Endothelial cell (in vitro differentiated cells): ENCODE measurements around the gene FOXJ3. TPM values are rescaled to one million over a fixed set of nuclear protein-coding genes. Genes with fewer than 3 reads are reported as not detected.
A peak's percentile ranks its signal among the peaks of the same experiment; 100 is the strongest.

ENCODE experiments used
- DNase-seq: peaks from one replicate; pipeline ENCODE4 v3.0.0; 2021; ENCODE audit warnings: low spot score
- H3K27ac Mint-ChIP-seq: one replicate; pipeline ENCODE4 v1.8.0; 2021; ENCODE audit warnings: mixed read lengths, inconsistent platforms; ENCODE audit not compliant: unreplicated experiment
- H3K27me3 Mint-ChIP-seq: one replicate; pipeline ENCODE4 v1.8.0; 2021; ENCODE audit warnings: mild to moderate bottlenecking, moderate library complexity, mixed read lengths, inconsistent platforms; ENCODE audit not compliant: unreplicated experiment
- H3K36me3 Mint-ChIP-seq: one replicate; pipeline ENCODE4 v1.8.0; 2021; ENCODE audit warnings: mild to moderate bottlenecking, low read depth, mixed read lengths, inconsistent platforms; ENCODE audit not compliant: unreplicated experiment
- H3K4me1 Mint-ChIP-seq: one replicate; pipeline ENCODE4 v1.8.0; 2021; ENCODE audit warnings: mild to moderate bottlenecking, mixed read lengths, inconsistent platforms; ENCODE audit not compliant: unreplicated experiment
- H3K4me3 Mint-ChIP-seq: one replicate; pipeline ENCODE4 v1.8.0; 2021; ENCODE audit warnings: mild to moderate bottlenecking, mixed read lengths, inconsistent platforms; ENCODE audit not compliant: unreplicated experiment
- H3K9me3 Mint-ChIP-seq: one replicate; pipeline ENCODE4 v1.8.0; 2021; ENCODE audit warnings: mixed read lengths, inconsistent platforms; ENCODE audit not compliant: unreplicated experiment
- total RNA-seq: library from RNA; stranded (reverse); fragmentation: NEBNext Ultra II Directional; extraction: Animal tissue kit (Norgen Biotek cat#: 25700); gene quantifications from one replicate; pipeline ENCODE4 v1.2.1, GENCODE V29; 2021; ENCODE audit not compliant: unreplicated experiment
- TF ChIP-seq, protein P1 (sequence below): fragments of 200-600 bp; sonication (generic); IDR thresholded peaks from one replicate; pipeline ENCODE4 v1.5.0; 2021; ENCODE audit warnings: antibody characterized with exemption; ENCODE audit not compliant: unreplicated experiment

FOXJ3 gene
- total RNA-seq, 1 donor from 2014 or later = 65.9 TPM

DNA sequence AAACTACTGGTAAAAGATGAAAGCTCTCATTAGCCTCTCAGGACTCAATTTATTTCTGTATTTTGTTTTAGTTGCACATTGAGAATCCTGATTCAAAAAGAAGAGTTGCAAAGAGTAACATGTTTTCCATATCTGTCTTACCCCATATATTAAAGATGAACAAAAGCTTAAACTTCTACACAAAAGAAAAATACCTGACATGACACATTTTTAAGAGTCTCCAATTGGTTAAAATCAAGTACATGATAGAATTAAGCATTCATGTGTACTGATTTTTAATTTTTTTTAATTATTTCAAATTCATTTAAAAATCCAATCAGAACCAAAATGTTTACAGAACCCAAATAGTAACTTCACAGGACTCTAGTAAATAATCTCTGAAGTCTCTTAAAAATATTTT is 72.0 kb downstream of the FOXJ3 start:
- Mint-ChIP-seq H3K27me3 (no peaks in the 10 kb centered on the region), H3K27ac (no peak overlapping the region), H3K4me3 (no peak overlapping the region), H3K4me1 (peaks cover 31% of the 10 kb centered on the region), H3K9me3 (no peaks in the 10 kb centered on the region), H3K36me3 (peaks cover 3% of the 10 kb centered on the region)
- no peak for DNase-seq
- TF ChIP-seq, protein P1, sequence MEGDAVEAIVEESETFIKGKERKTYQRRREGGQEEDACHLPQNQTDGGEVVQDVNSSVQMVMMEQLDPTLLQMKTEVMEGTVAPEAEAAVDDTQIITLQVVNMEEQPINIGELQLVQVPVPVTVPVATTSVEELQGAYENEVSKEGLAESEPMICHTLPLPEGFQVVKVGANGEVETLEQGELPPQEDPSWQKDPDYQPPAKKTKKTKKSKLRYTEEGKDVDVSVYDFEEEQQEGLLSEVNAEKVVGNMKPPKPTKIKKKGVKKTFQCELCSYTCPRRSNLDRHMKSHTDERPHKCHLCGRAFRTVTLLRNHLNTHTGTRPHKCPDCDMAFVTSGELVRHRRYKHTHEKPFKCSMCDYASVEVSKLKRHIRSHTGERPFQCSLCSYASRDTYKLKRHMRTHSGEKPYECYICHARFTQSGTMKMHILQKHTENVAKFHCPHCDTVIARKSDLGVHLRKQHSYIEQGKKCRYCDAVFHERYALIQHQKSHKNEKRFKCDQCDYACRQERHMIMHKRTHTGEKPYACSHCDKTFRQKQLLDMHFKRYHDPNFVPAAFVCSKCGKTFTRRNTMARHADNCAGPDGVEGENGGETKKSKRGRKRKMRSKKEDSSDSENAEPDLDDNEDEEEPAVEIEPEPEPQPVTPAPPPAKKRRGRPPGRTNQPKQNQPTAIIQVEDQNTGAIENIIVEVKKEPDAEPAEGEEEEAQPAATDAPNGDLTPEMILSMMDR = no peak

DNA sequence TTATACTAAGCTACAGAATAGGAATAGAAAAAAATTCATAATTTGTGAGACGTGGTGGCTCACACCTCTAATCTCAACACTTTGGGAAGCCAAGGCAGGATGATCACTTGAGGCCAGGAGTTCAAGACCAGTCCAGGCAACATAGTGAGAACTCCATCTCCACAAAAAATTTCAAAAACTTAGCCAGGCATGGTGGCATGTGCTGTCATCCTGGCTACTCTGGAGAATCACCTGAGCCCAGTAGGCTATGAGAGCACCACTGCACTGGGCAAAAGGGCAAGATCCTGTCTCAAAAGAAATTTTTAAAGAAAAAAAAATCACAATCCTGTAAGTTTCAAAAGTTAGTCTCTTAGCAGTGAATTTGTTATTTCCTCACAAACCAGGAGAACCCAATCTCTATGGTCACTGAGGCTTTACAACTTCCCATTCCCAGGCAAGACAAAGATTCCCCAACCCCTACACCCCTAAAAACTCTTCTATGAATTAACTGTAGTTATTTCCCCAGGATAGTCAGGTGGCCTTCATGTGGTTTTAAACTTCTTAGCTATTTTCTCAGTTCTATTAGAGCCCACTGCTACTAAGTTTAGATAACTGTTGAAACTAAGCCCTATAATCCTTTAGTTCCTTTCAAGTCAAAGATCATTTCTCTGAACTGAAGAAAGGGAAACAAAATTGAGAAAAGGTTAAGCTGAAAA is 74.5 kb downstream of the FOXJ3 start:
- Mint-ChIP-seq H3K27me3 (no peaks in the 10 kb centered on the region), H3K27ac (no peak overlapping the region), H3K9me3 (no peaks in the 10 kb centered on the region), H3K36me3 (peaks cover 3% of the 10 kb centered on the region), H3K4me1 (peaks cover 12% of the 10 kb centered on the region), H3K4me3 (no peak overlapping the region)
- no peak for DNase-seq
- TF ChIP-seq, protein P1 = no peak

DNA sequence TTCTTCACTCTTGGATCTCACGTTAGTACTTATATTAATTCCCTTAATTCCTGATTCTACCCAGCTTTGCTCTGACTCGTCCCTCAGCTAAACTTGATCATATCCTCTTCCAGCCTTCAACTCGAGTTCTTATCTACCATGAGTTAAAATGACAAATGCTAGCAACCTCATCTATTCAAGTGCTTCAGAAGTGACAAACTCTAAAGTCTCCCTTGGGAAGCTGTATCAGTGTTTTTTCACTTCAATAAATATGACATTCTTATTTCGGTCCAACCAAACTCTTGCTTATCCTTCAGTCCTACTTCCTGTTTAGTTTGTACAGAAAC is 75.3 kb downstream of the FOXJ3 start:
- Mint-ChIP-seq H3K4me1 (peaks cover 12% of the 10 kb centered on the region), H3K27ac (peak overlapping the region; percentile 6), H3K36me3 (peaks cover 3% of the 10 kb centered on the region), H3K9me3 (no peaks in the 10 kb centered on the region), H3K4me3 (no peak overlapping the region), H3K27me3 (no peaks in the 10 kb centered on the region)
- no peak for DNase-seq
- TF ChIP-seq, protein P1 = no peak

DNA sequence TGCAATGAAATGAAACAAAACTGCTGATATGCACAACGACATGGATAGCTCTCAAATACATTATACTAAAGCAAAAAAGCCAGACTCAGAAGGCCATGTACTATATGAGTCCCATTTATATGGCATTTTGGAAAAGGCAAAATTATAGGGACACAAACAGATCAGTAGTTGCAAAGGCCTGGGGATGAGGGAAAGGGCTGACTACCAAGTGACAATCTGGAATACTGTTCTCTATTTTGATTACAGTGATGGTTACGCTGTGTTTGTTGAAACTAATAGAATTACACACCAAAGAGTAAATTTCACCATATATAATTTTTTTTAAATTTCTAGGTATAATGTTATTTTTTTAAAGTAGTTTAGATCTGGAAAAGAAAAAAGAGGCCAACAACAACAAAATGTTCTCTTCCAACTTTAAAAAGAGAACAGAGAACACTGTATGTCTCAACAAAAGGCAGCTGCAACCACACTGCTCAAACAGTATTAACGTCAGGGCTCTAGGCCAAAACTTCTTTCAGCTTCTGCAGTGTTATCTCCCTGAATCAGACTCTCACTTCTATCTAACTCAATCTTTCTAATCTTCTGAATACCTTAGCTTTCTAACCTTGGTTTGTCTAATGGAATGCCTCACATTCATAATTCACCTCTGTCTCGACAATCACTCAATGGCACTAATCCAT is 75.8 kb downstream of the FOXJ3 start:
- no peaks in the 10 kb centered on the region for H3K27me3 Mint-ChIP-seq

DNA sequence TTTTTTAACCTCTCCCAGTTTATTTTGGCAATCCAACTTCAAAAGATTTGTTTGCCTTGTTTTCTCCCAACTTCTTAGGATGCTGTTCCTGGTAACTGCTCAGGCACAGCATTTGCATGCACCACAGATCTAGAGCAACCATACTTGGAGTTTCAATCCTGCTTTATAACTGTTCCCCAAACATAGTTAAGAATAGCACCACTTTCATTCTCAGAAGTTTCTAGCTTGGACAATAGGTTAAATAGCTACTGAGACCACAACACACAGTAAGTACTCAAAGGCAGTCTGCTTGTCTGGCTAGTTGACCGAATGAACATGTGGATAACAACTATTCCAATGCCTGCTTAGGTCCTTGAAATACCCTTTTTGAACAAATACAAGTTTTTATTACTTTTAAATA is 76.8 kb downstream of the FOXJ3 start:
- Mint-ChIP-seq H3K4me3 (no peak overlapping the region), H3K4me1 (peaks cover 12% of the 10 kb centered on the region), H3K27ac (no peak overlapping the region), H3K36me3 (no peaks in the 10 kb centered on the region), H3K27me3 (no peaks in the 10 kb centered on the region), H3K9me3 (no peaks in the 10 kb centered on the region)
- TF ChIP-seq, protein P1 = no peak
- no peak for DNase-seq

More for the DNA sequence above, 75.8 kb downstream of the FOXJ3 start:
- TF ChIP-seq, protein P1 = no peak
- Mint-ChIP-seq H3K4me1 (peaks cover 12% of the 10 kb centered on the region), H3K9me3 (no peaks in the 10 kb centered on the region), H3K36me3 (no peaks in the 10 kb centered on the region), H3K27ac (peak overlapping the region; percentile 6), H3K4me3 (no peak overlapping the region)
- DNase-seq = no peak
